HG03103 (cell line): ENCODE data around the gene CTNNA3.
"Not testable (repeated sequence)": the region's sequence is repeated elsewhere in the genome, so short reads cannot be mapped to it uniquely, and the experiment has no call there.

Experiments
- ATAC-seq: cut with Tn5 transposase; IDR thresholded peaks from one replicate; pipeline ENCODE4 v1.9.1; 2021; ENCODE audit warnings: low read depth; ENCODE audit not compliant: unreplicated experiment

The CTNNA3 gene

GRCh38 chr10:67386841-67387533, 309.0 kb downstream of the CTNNA3 start:
- not testable (repeated sequence) for ATAC-seq

- no peak for ATAC-seq
Measured at GRCh38 chr10:67386260-67386659, 309.7 kb downstream of the CTNNA3 start.

- ATAC-seq: no peak
Measured at GRCh38 chr10:67385566-67385965, 310.4 kb downstream of the CTNNA3 start.

GRCh38 chr10:67385089-67385488, 310.9 kb downstream of the CTNNA3 start:
- ATAC-seq: no peak

- no peak for ATAC-seq
Measured at GRCh38 chr10:67331121-67331910, 364.7 kb downstream of the CTNNA3 start.

- no peak for ATAC-seq
Measured at GRCh38 chr10:67327626-67328535, 368.1 kb downstream of the CTNNA3 start.

GRCh38 chr10:67319976-67320375, 376.0 kb downstream of the CTNNA3 start:
- ATAC-seq: no peak

GRCh38 chr10:67308912-67309311, 387.1 kb downstream of the CTNNA3 start:
- no peak for ATAC-seq

GRCh38 chr10:67306588-67307205, 389.3 kb downstream of the CTNNA3 start:
- no peak for ATAC-seq

GRCh38 chr10:67302701-67303100, 393.3 kb downstream of the CTNNA3 start:
- ATAC-seq: no peak

- no peak for ATAC-seq
Measured at GRCh38 chr10:67299761-67300160, 396.2 kb downstream of the CTNNA3 start.

- ATAC-seq: no peak
Measured at GRCh38 chr10:67297637-67298181, 398.3 kb downstream of the CTNNA3 start.

GRCh38 chr10:67296926-67297325, 399.1 kb downstream of the CTNNA3 start:
- no peak for ATAC-seq

- no peak for ATAC-seq
Measured at GRCh38 chr10:67288688-67289410, 407.1 kb downstream of the CTNNA3 start.

GRCh38 chr10:67284589-67284988, 411.4 kb downstream of the CTNNA3 start:
- no peak for ATAC-seq

- no peak for ATAC-seq
Measured at GRCh38 chr10:67282871-67283270, 413.1 kb downstream of the CTNNA3 start.

- no peak for ATAC-seq
Measured at GRCh38 chr10:67280405-67280804, 415.6 kb downstream of the CTNNA3 start.

- no peak for ATAC-seq
Measured at GRCh38 chr10:67277402-67277801, 418.6 kb downstream of the CTNNA3 start.

- ATAC-seq: no peak
Measured at GRCh38 chr10:67269828-67270227, 426.2 kb downstream of the CTNNA3 start.

- no peak for ATAC-seq
Measured at GRCh38 chr10:67268146-67268545, 427.8 kb downstream of the CTNNA3 start.
